Sigmoid colon (tissue), 4 donors: Measurements from ENCODE around the gene CLTCL1.

ENCODE experiments used
- CTCF ChIP-seq, 4 experiments: fragments of 450-650 bp in 3 of 4; fragments of 200-600 bp in 1 of 4; IDR thresholded peaks; one replicate each; pipeline ENCODE4 v1.5.1; 2016 to 2019; ENCODE audit warnings: antibody characterized with exemption in 4 of 4, mild to moderate bottlenecking in 3 of 4, moderate library complexity in 2 of 4
- EP300 ChIP-seq, 4 donors: sonication (generic); formaldehyde crosslinking; IDR thresholded peaks; one replicate each; pipeline ENCODE4 v1.6.1; 2017; ENCODE audit warnings: antibody characterized with exemption in 4 of 4
- POLR2A ChIP-seq, 2 donors: fragments of 450-650 bp; IDR thresholded peaks; one replicate each; pipeline ENCODE4 v1.6.1; 2016; ENCODE audit warnings: antibody characterized with exemption in 2 of 2, mild to moderate bottlenecking in 2 of 2, moderate library complexity in 2 of 2

GRCh38 chr22:19169002-19169946, 122.2 kb downstream of the CLTCL1 start:
- TF ChIP-seq CTCF (IDR thresholded peaks at IDR 0.05) (no peak), POLR2A (IDR thresholded peaks at IDR 0.05) (no peak), EP300 (IDR thresholded peaks at IDR 0.05) (no peak)
